ENCODE results near the gene NMD3.

GRCh38 chr3:161266731-161267150, 45.6 kb downstream of the NMD3 start:
- TF ChIP-seq REST (IDR thresholded peaks at IDR 0.05; ENCODE audit: borderline replicate concordance in 1 of 2, low read depth in 1 of 2, low read length in 2 of 2) = no peak
- no peak for TF ChIP-seq CTCF (CRISPR knock-in tag; IDR thresholded peaks at IDR 0.05)
- TF ChIP-seq ZBTB40 (IDR thresholded peaks at IDR 0.05) = no peak
- no peak for TF ChIP-seq ZBTB40 (CRISPR knock-in tag; IDR thresholded peaks at IDR 0.05)
- TF ChIP-seq TP53 (CRISPR knock-in tag; conservative IDR thresholded peaks at IDR 0.05) = no peak
- no peak for TF ChIP-seq ZZZ3 (CRISPR knock-in tag; IDR thresholded peaks at IDR 0.05; ENCODE audit: borderline replicate concordance)
- TF ChIP-seq HMG20A (CRISPR knock-in tag; IDR thresholded peaks at IDR 0.05; ENCODE audit: borderline replicate concordance) = peak; percentile 70; the same call in 1 of the 2 replicates
- no peak for TF ChIP-seq RXRA (CRISPR knock-in tag; IDR thresholded peaks at IDR 0.05)
- TF ChIP-seq NCOA1 (CRISPR knock-in tag; IDR thresholded peaks at IDR 0.05) = no peak
- TF ChIP-seq ZNF766 (CRISPR knock-in tag; IDR thresholded peaks at IDR 0.05; ENCODE audit: borderline replicate concordance) = no peak
- no peak for TF ChIP-seq THAP8 (CRISPR knock-in tag; IDR thresholded peaks at IDR 0.05; ENCODE audit: borderline replicate concordance)
- TF ChIP-seq TBL1XR1 (IDR thresholded peaks at IDR 0.05; ENCODE audit: borderline replicate concordance, low read length, partially characterized antibody) = no peak
- no peak for TF ChIP-seq TGIF2 (CRISPR knock-in tag; IDR thresholded peaks at IDR 0.05)
